ENCODE results near the gene PIGV.
"Not testable (repeated sequence)": the region's sequence is repeated elsewhere in the genome, so short reads cannot be mapped to it uniquely, and the experiment has no call there.

Gene PIGV

DNA sequence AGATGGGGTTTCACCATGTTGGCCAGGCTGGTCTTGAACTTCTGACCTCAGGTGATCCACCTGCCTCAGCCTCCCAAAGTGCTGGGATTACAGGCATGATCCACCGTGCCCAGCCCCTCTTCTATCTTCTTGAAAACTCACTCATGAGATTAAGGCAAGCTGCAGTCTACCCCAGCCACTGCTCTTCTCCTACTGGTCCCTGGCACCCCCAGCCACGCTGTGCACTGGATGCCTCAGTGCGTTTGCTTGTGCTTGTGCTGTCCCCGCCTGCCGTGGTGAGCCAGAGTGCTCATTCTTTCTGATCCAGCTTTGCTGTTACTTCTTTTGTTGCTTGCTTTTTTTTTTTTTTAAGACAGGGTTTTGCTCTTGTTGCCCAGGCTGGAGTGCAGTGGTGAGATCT, 49.9 kb downstream of the PIGV start:
- DNase-seq, result not testable (repeated sequence)

GRCh38 chr1:26838474-26839338, 51.0 kb downstream of the PIGV start:
- peak in 1 of 3 donors; percentile 29 for DNase-seq

GRCh38 chr1:26839339-26839722, 51.6 kb downstream of the PIGV start:
- DNase-seq, result no peak

- no peak for DNase-seq
Measured at GRCh38 chr1:26839779-26840178, 52.0 kb downstream of the PIGV start.

- DNase-seq, result no peak
Measured at GRCh38 chr1:26844424-26845196, 56.9 kb downstream of the PIGV start.

GRCh38 chr1:26847826-26848225, 60.1 kb downstream of the PIGV start:
- not testable (repeated sequence) for DNase-seq

Data from suppressor macrophage treated with lipopolysaccharide for 1 hour (primary cell).